Ectodermal cell (in vitro differentiated cells): ENCODE measurements around the gene NOTCH1.

Source experiments
- H3K27ac ChIP-seq: 2 replicates; pipeline ENCODE4 v1.7.0; 2013; ENCODE audit warnings: mild to moderate bottlenecking, low read depth, low read length; ENCODE audit not compliant: insufficient read depth, poor library complexity, severe bottlenecking
- H3K27me3 ChIP-seq: 2 replicates; pipeline ENCODE4 v1.7.0; 2013; ENCODE audit warnings: mild to moderate bottlenecking, low read length; ENCODE audit not compliant: insufficient read depth, control insufficient read depth, poor library complexity, severe bottlenecking
- H3K36me3 ChIP-seq: one replicate; pipeline ENCODE4 v1.7.0; 2013; ENCODE audit warnings: low read length; ENCODE audit not compliant: control insufficient read depth, insufficient read depth
- H3K4me1 ChIP-seq: one replicate; pipeline ENCODE4 v1.7.0; 2013; ENCODE audit warnings: low read length; ENCODE audit not compliant: control insufficient read depth, insufficient read depth
- H3K4me3 ChIP-seq: 2 replicates; pipeline ENCODE4 v1.7.0; 2013; ENCODE audit warnings: low read depth, low read length, control low read depth; ENCODE audit not compliant: insufficient read depth
- H3K9me3 ChIP-seq: 2 replicates; pipeline ENCODE4 v1.7.0; 2013; ENCODE audit warnings: mild to moderate bottlenecking, low read length, moderate library complexity; ENCODE audit not compliant: control insufficient read depth
- WGBS, 2 experiments: methylation state at CpG; one replicate each; pipeline ENCODE4 v1.1.7; 2013; ENCODE audit warnings: missing lambda C conversion rate in 2 of 2; 5-methylcytosine and 5-hydroxymethylcytosine counted together

The NOTCH1 gene

DNA sequence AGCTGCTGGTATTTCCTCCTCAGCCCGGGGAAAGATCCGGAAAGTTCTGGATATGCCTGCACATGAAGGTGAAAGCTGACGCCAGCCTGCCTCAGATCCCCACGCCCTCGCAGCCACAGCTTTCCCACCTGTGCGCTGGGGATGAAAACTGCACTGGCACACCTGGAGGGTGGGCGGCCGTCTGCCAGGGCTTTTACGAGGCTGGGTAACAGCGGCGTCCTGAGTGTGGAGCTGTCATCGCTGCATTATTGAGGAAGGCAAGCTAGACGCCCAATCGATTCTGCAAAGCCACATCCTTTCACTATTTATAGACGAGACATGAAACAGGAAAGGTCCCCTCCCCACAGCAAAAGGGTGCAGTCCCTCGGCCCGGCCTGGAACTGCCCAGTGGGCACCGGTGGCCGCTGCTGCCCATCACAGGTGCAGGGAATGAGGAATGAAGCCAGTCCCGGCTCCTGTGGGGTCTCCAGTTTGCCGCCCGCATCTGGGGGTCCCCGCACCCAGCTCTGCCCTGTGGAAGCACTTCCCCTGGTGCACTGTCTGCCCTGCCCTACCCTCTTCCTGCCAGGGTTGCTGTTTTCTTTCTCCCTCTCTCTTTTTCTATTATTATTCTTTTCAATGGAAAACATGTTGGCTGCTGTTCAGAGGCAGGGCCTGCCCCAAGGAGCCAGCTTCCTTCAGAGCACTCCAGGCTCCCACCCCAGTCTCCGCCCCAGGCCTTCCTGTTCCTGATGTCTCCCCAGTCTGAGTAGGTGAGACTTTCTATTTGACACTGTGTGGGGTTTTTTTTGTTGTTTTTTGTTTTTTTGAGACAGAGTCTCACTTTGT lies 7.0 kb downstream of the NOTCH1 start:
- no peak overlapping the region for H3K4me3 ChIP-seq
- WGBS, 2 experiments: 95% methylated on average over 24 of the region's 24 CpGs
- H3K4me1 ChIP-seq: peaks cover 25% of the 10 kb centered on the region
- H3K27ac ChIP-seq: no peak overlapping the region
- no peaks in the 10 kb centered on the region for H3K27me3 ChIP-seq
- H3K9me3 ChIP-seq: no peaks in the 10 kb centered on the region
- no peaks in the 10 kb centered on the region for H3K36me3 ChIP-seq

DNA sequence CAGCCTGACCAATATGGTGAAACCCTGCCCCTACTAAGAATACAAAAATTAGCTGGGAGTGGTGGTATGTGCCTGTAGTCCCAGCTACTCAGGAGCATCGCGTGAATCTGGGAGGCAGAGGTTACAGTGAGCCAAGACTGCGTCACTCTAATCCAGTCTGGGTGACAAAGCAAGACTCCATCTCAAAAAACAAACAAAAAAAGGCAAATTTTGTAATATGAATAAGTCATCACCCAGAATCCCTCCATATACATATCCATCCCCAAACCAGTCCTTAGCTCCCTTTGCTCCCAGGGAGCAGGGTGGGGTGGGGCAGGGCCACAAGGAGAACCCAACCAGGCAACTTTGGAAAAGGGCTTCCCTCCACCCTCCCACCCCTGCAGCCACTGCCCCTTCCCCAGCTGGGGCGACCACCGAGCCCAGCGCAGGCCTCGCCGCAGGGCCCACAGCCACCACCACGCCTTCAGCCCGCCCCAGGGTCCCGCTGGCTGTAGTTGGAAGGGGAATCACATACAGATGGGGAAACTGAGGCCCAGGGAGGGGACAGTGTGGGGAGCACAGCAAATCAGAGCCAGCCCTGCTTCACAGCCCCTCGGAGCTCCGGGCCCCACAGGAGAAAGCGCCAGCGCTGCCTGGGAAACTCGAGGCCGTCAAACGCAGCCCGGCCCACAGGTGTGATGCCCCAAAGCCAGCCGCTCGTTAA lies 7.8 kb downstream of the NOTCH1 start:
- Histone ChIP-seq H3K4me1 (peaks cover 17% of the 10 kb centered on the region), H3K4me3 (no peak overlapping the region), H3K27ac (no peak overlapping the region), H3K9me3 (no peaks in the 10 kb centered on the region), H3K27me3 (no peaks in the 10 kb centered on the region), H3K36me3 (no peaks in the 10 kb centered on the region)
- WGBS, 2 experiments: 94 to 96% methylated on average over 21 of the region's 21 CpGs

DNA sequence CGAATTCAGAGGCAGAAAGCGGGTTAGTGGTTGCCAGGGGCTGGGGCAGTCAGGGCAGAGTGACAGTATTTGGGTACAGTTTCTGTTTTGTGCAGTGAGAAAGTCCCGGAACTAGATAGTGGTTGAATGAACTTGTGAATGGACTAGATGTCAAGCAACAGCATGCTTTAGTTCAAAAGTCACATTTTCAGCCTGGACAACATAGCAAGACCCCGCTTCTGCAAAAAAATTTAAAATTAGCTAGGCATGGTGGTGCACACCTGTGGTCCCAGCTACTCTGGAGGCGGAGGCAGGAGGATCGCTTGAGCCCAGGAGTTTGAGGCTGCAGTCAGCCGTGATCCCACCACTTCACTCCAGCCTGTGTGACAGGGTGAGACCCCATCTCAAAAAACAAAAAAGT lies 8.4 kb downstream of the NOTCH1 start:
- Histone ChIP-seq H3K27me3 (no peaks in the 10 kb centered on the region), H3K36me3 (no peaks in the 10 kb centered on the region), H3K4me1 (peaks cover 12% of the 10 kb centered on the region), H3K27ac (no peak overlapping the region), H3K9me3 (no peaks in the 10 kb centered on the region), H3K4me3 (no peak overlapping the region)
- WGBS, 2 experiments: 93% methylated on average over 7 of the region's 7 CpGs

DNA sequence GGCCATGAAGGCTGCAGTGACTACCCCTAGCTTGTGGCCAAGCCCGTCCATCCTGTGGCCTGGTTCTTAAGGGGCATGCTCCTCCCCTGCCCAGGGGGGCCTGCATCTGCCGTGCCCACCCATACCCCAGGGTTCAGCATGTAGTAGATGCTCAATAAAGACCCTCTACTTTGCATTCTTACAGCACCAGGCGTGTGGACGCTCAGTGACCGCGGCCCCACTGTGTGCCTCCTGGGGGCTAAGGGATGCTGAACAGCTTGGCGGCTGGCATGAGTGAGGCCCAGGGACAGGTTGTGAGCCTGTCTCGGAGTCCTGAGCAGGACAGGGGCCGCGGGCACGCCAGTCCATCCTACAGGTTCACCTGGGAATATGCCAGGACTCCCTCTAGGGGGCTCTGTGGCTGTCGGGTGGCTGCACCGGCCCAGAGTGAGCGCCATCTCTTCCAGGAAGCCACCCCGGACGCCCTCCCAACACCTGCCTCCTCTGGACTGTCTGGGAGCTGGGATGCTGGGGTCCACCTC lies 9.1 kb downstream of the NOTCH1 start:
- H3K9me3 ChIP-seq: no peaks in the 10 kb centered on the region
- H3K36me3 ChIP-seq: no peaks in the 10 kb centered on the region
- no peaks in the 10 kb centered on the region for H3K27me3 ChIP-seq
- H3K27ac ChIP-seq: no peak overlapping the region
- no peak overlapping the region for H3K4me3 ChIP-seq
- peaks cover 15% of the 10 kb centered on the region for H3K4me1 ChIP-seq
- 92 to 93% methylated on average over 16 of the region's 16 CpGs for WGBS, 2 experiments

DNA sequence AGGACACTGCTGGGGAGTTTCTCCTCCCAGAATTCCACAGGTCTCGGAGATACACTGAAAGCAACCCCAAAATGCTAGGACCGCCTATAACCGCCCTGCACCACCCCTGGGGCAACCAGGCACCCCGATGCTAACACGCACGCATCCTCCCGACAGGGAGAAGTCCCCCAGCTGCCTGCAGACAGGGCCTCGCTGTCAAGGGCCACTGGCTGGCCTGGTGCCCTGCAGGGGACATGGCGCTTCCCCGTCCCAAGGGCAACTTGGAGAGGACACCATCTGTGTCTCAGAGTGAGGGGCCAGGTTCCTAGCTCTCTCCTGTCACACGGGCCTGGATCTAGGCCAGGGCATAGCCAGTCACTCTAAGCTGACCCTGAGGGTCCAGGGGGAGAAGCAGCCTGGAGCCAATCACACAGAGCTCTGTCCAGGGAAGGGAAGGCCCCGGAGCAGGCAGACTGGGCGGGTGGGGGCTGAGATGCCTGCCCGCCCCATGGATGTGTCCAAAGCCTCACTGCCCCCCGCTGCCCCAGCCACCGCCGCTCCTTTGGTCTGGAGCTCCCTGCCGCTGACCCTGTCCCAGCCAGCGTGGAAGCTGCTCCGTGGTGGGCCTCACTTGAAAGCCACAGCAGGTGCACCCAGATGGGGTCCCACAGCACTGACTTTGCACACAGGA lies 9.7 kb downstream of the NOTCH1 start:
- Histone ChIP-seq H3K27me3 (no peaks in the 10 kb centered on the region), H3K4me3 (no peak overlapping the region), H3K9me3 (no peaks in the 10 kb centered on the region), H3K27ac (no peak overlapping the region), H3K36me3 (no peaks in the 10 kb centered on the region), H3K4me1 (peaks cover 21% of the 10 kb centered on the region)
- 92% methylated on average over 20 of the region's 20 CpGs for WGBS, 2 experiments

DNA sequence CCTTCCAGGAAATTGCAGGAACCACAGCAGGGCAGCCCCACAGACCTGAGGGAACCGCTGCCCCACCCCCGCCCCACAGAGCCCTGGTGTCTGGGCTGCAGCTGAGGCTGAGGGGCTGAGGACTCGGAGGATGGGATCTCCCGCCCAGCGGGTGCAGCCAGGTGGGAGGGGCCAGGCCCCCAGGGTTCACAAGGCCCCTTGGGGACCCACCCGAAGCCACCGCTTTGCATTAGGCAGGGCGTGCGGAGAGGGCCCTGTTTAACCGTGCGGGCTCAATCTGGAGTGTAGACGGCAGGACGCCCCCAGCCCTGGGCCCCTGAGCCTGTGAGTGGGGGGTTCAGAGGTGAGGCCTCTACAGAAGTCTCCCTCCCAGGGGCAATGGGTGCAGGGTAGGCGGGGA lies 10.8 kb downstream of the NOTCH1 start:
- no peaks in the 10 kb centered on the region for H3K9me3 ChIP-seq
- H3K27ac ChIP-seq: no peak overlapping the region
- 85% methylated on average over 14 of the region's 14 CpGs for WGBS, 2 experiments
- no peaks in the 10 kb centered on the region for H3K27me3 ChIP-seq
- H3K36me3 ChIP-seq: no peaks in the 10 kb centered on the region
- no peak overlapping the region for H3K4me3 ChIP-seq
- peaks cover 23% of the 10 kb centered on the region for H3K4me1 ChIP-seq

DNA sequence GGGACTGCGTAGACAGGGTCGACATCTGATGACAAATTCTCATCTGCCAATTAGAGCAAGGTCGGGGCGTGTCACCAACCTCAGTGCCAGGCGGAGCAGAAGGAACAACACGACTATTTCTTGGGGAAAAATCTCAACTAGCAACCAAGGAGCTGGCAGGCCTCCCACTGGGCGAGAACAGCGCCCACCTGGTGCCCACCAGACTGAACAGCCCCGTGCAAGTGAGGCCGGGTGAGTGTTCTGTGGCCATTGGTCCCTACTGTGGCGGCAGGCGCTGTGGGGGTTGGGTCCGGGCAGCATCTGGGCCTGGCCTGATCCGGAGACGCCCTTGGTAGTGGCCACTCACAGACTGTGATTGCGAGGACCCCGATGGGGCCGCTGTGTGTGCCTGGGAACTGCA lies 11.5 kb downstream of the NOTCH1 start:
- Histone ChIP-seq H3K9me3 (no peaks in the 10 kb centered on the region), H3K27ac (no peak overlapping the region), H3K4me1 (peaks cover 28% of the 10 kb centered on the region), H3K4me3 (no peak overlapping the region), H3K27me3 (no peaks in the 10 kb centered on the region), H3K36me3 (no peaks in the 10 kb centered on the region)
- WGBS, 2 experiments: 92 to 95% methylated on average over 18 of the region's 18 CpGs

DNA sequence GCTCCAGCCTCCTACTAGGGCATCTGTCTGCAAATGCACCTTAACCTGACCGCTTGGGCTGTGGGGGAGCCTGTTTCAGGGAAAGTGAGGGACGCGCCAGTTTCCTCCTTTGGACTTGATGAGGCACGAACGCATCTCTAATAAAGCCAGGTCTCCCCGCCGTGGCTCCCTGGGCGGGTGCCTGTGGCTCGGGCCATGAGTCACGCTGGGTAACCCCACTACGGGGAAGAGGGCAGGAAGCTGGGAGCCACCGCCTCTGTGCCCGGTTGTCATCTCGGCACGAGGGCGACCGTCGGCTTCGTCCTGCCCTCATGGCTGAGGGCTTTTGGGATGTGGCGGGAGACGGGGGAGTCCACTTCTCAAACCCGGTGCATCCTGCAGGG lies 12.1 kb downstream of the NOTCH1 start:
- Histone ChIP-seq H3K27me3 (no peaks in the 10 kb centered on the region), H3K9me3 (no peaks in the 10 kb centered on the region), H3K27ac (no peak overlapping the region), H3K4me1 (peaks cover 34% of the 10 kb centered on the region), H3K4me3 (no peak overlapping the region), H3K36me3 (no peaks in the 10 kb centered on the region)
- 93 to 96% methylated on average over 22 of the region's 22 CpGs for WGBS, 2 experiments

DNA sequence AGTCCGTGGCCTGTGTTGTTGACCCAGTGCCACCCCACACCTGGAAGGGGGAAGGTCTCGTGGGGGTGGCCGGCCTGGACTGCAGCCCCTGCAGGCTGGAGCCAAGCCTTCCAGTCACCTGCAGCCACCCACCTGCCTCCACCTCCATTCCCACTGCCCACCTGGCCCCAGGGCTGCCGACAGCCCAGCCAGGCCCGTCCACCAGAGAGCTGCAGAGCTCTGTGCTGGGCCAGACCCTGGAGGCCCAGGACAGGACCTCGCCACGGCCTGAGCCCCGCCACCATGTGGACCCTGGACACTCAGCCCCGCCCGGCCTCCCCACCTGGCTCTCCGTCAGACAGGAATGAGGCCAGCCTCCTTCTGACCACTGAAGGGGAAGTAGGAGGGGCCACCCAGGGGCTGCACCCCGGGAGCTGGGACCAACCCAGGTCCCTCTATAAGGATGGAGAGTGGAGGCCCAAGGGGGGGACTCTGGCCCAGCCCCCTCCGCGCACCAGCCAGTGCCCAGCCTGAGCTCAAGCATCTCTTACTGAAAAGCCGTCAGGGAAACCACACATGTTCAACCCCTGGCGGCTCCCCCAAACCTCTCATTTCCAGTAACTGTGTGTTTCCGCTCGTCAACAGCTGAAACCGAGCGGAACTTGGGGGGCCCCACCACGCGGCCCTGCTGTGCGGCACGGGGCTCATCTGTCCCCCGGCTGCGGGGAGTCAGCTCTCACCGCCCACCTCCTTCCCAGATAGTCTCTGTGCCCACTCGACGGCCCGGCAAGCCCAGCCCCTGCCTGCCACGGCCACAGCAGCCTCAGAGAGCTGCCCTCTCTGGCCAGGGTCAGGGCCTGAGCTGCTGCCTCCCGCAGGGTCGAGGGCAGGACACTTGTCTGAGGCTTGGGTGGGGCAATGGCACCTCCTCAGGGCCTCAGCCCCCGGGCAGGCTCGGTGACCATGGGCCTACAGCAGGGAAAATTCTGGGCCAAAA lies 12.8 kb downstream of the NOTCH1 start:
- H3K36me3 ChIP-seq: no peaks in the 10 kb centered on the region
- H3K27ac ChIP-seq: no peak overlapping the region
- H3K4me3 ChIP-seq: no peak overlapping the region
- no peaks in the 10 kb centered on the region for H3K9me3 ChIP-seq
- peaks cover 37% of the 10 kb centered on the region for H3K4me1 ChIP-seq
- H3K27me3 ChIP-seq: no peaks in the 10 kb centered on the region
- 91 to 92% methylated on average over 35 of the region's 35 CpGs for WGBS, 2 experiments
